GM18498 (cell line): ENCODE data around the gene IGF2BP2.

Experiments
- ATAC-seq: cut with Tn5 transposase; IDR thresholded peaks from one replicate; pipeline ENCODE4 v1.9.1; 2021; ENCODE audit warnings: mild to moderate bottlenecking, moderate library complexity; ENCODE audit not compliant: unreplicated experiment

Gene IGF2BP2

DNA sequence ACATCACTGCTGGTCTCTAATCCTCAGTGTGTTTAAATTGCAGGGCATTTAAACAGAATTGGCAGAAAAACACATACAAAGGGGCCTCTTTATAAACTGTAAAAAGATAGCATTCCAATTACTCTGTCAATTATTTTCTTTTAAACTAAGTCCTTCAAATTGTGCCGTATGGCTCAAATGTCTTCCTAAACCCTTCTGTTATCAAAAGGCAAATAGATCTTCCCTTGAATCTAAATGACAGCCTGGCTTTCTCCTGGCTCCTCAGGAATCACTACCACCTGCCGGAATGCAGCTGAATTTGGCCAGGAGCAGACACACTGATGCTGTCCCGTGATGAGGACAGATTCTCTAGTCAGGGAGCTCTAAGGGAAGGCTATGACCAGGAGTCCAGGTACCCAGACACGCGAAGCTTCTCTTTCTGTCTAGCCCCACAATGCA, 85.6 kb downstream of the IGF2BP2 start:
- ATAC-seq, result no peak

DNA sequence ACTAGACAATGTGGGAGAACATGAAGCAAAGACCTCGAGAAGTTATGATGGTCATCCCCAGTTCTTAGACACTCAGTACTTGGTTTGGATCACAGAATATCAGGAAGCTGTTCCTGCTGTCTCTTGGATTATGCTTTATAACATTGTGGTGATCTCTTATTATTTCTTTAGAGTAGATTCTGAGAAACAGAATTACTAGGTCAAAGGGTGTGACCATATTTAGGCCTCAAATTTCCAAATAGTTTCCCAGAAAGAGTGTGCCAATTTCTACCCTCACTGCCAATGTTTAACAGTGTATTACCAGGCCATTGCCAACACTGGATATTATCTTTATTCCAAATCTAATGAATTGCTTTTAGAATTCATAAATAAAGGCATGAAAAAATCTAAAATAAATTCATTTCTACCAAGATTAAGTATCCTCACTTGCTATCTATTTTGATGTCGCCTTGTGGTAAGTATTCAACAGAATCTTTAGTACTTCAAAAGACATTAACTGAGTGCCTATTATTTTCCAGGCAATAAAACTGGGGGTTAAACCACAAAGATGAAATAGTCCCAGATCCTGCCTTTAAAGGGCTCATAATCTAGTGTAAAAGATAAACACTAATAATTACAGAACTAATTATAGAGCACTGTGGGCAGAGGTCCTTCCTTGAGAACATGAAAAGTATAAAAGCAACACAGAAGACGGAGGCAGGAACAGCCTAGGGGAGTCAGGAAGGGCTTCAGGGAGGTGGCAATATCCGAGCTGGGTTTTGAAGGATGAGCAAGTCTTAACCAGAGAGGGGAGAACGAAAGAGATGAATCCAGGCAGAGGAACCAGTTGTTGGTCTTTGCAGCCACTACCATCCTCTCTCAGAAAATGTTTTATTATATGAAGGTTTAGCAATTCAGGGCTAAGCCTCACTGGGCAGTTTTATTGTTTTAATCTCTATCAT, 86.8 kb downstream of the IGF2BP2 start:
- no peak for ATAC-seq

GRCh38 chr3:185737020-185737419, 87.8 kb downstream of the IGF2BP2 start:
- ATAC-seq, result no peak

GRCh38 chr3:185734725-185735096, 90.1 kb downstream of the IGF2BP2 start:
- no peak for ATAC-seq

DNA sequence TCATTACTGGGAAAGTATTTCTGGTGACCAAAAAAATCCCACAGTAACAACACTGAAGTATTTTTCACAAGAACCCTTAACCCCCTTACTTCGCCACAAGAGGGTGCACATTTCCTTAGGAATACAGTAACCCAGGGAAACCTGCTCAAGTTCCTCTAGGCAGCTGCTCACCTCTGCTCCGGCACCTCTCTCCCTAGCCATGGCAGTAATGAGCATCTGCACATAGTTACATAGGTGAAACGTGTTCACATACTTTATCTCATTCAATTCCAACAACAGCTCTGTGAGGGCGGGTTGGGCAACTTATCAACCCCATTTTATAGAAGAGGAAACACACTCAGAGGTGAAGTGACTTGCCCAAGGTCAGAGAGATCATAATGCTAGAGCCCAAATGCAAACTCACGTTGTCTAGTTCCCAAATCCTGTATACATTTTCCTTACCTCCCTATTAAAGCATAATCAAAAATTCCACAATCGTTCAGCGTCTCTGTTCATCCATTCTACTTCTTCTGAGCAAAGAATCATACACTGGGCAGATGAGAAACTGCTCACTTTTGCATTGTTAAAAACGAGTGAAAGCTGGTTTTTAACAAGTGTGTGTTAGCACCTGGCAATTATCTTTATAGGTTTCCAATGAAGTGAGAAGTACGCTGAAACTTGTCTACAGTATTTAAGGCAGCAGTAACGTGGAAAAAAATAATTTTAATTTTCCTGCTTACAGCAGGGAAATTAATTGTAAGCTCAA, 90.7 kb downstream of the IGF2BP2 start:
- no peak for ATAC-seq

DNA sequence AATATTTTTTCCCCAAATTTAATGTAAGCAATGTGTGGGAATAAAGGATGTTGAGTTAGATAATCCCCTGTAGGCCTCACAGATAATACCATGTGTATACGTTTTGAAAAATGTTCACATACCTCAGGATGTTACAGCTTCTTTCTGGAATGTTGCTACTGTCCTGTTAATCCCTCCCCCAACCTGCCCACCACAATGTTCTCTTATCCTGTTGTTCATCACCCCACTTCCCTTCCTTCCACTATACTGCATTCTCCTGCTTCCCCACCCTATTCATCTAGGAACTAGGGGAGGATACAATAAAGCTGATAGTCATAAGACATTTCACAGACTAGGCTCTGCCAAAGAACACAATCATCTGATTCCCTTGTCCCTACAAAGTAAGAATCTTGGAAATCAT, 92.1 kb downstream of the IGF2BP2 start:
- no peak for ATAC-seq

- no peak for ATAC-seq
These were observed 94.3 kb downstream of the IGF2BP2 start for GRCh38 chr3:185730550-185730949.

DNA sequence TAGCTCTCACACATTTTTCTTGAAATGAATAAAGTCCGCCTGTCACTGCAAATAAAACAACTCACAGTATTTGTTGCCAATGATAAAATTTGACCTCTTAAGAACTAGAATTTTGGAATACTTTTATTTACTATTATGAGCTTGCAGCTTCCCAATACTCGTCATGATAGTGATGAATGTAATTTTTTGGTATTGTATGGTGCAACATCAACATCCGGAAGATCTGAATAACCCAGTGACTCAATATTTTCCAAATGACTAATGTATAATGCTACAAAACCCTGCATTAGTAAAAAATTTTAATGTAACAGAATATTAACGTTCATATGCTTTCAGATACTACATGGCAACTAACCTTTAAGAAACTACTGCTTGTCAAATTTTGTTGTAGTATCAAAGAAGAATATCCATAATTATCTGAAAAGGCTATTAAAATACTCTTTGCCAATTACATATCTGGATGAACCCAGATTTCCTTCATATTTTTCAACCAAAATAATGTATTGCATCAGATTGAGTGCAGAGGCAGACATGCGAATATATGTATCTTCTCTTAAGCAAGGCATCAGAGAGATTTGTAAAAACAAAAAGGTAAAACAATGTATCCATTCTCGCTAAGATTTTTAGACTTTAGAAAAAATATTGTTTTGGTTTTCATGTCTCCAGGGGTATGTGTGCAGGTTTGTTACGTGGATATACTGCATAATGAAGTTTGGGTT, 95.3 kb downstream of the IGF2BP2 start:
- no peak for ATAC-seq

DNA sequence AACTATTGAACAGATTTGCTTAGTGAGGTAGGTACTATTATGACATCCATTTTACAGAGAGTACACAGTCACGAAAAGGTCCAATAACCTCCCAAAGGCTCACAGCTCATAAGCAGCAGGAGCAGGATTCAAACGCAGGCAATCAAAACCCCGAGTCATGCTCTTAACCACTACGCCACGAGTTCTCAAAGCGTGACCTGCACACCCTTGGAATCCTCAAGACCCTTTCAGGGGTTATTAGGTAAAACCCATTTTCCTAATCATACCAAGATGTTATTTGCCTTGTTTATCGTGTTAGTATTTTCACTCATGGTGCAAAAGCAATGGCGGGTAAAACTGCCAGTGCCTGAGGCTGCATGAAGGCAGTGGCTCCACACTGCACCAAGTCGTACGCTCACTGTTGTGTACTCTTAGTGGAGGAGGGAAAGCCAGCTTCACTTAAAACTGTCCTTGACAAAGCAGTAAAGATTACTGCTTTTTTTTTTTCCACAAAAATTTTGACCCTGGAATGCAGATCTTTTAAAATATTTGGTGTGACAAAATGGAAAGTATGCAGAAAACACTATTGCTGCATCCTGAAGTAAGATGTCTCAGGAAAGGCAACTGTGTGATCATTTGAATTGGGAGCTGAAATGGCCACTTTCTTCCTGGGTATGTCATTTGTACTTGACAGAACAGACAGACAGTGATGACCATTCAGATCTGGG, 96.1 kb downstream of the IGF2BP2 start:
- no peak for ATAC-seq

- no peak for ATAC-seq
These were observed 97.0 kb downstream of the IGF2BP2 start for GRCh38 chr3:185727873-185728272.

DNA sequence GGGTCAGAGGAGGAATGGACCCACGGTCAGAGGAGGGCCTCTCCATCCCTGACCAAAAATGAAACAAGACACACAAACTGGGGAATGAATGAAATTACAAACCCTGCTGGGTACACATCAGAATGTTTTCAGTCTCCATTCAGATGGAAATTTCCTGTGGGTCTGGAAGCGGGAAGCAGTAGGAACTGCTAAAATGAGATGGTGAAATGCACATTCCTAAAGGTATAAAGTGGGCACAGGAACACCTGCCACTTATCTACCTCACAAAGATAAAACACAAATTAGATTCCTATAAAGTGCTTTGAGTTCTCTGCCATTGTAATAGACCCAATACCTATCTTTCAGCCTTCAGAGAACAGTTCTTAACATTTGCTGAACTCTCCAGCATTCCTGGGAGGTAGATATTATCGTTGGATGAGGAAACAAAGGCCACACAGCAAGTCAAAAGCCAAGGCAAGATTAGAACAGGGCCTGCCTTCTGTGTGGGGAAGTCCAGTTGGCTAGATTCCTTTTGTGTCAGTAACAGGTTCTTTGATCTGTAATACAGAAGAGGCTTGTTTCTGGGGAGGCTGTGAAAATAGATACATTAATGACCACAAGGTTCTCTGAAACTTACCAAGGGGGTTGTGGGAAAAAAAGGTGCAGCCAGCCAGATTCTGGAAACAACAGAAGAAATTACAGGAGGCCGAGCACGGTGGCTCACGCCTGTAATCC, 98.4 kb downstream of the IGF2BP2 start:
- no peak for ATAC-seq

DNA sequence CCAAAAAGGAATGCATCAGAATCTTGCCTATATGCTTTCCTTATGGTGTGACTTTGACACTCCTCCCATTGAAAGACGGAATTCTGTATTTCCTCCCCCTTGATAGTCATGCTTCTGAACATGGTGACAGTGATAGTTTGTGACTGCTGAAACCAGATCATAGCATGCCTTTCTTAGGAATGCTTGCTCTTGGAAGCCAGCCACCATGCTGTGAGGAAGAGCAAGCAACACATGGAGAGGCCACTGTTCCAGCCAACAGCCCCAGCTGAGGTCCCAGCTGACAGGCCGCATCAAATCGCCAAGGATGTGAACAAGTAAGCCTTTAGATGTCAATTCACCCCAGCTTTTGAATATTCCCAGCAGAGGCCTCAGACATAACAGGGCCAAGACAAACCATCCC, 100.1 kb downstream of the IGF2BP2 start:
- no peak for ATAC-seq

DNA sequence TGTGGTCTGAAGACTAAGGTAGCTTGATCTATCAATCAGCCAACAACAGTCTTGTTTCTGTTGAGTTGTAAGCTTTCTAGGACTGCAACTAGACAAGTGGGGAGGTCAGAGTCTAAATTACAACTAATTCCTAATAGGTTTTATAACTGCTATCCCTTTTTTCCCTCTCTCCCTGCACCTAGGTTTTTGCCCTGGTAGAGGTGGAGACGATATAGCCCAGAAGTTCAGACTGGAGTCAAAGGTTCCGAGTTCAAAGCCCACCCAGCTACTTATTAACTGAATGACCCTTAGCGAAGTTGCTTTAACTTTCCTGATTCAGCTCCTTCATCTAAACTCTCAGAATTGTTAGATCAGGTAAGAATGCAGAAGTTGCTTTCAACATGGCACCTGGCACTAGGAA, 100.6 kb downstream of the IGF2BP2 start:
- no peak for ATAC-seq

- ATAC-seq, result no peak
These were observed 102.0 kb downstream of the IGF2BP2 start for GRCh38 chr3:185722881-185723280.

DNA sequence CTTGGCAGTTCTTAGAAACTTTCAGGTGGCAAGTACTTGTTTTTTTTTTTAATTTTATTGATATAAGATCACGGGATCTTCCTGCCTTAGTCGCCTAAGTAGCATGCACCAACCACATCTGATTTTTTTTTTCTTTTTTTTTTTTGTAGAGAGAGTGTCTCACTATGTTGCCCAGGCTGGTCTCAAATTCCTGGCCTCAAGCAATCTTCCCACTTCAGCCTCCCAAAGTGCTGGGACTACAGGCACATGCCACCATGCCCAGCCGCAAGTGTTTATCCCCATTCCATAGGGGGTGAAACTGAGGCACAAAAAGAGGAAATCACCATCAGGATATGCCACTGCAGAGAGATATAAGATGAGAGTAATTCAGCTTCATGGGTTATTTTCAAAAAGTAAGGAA, 102.9 kb downstream of the IGF2BP2 start:
- ATAC-seq, result no peak

DNA sequence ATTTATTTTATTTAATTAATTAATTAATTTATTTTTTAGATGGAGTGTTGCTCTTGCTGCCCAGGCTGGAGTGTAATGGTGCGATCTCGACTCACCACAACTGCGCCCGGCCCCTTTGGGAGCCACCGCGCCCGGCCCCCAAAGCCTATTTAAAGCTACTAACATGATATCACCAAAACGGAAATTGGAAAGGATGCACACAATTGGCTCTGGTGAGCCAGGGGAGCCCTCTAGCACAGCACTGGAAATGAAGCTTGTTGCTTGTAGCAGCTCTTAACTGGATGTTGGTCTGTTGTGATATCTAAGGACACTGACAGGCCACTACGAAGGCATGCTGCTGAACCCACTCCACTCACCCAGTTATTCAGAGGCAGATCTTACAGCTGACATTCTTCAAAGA, 104.5 kb downstream of the IGF2BP2 start:
- no peak for ATAC-seq

GRCh38 chr3:185718736-185719593, 105.9 kb downstream of the IGF2BP2 start:
- no peak for ATAC-seq

GRCh38 chr3:185717627-185718402, 107.0 kb downstream of the IGF2BP2 start:
- no peak for ATAC-seq
